GM12878 (cell line): ENCODE data around the gene FOXP3. TPM values are rescaled to one million over a fixed set of nuclear protein-coding genes. Genes with fewer than 3 reads are reported as not detected.

Experiments
- ATAC-seq: fragments of 200-7000 bp; cut with Tn5 transposase; 3 replicates; pipeline ENCODE4 v1.9.1; 2020; ENCODE audit warnings: mild to moderate bottlenecking, moderate library complexity
- BruUV-seq: library from RNA; stranded (reverse); fragments of 400-500 nt; replicated peaks from 2 replicates; lab custom pipeline; 2021; lab: Mats Ljungman, UMichigan
- CTCF ChIA-PET: fragments of 300-600 bp; sonication (Branson Sonifier 250); formaldehyde crosslinking; extraction: SDS; loops from one replicate; lab custom pipeline; 2021; ENCODE audit warnings: inconsistent platforms; lab: Yijun Ruan, JAX
- POLR2A ChIA-PET: fragments of 350-600 bp; formaldehyde crosslinking; extraction: SDS; loops from one replicate; lab custom pipeline; 2021; ENCODE audit warnings: inconsistent platforms; lab: Charles Lee
- RAD21 ChIA-PET: fragments of 300-600 bp; sonication (Branson Sonifier 250); formaldehyde crosslinking; loops from one replicate; lab custom pipeline; 2023; ENCODE audit warnings: antibody characterized with exemption; ENCODE audit not compliant: unreplicated experiment; lab: Charles Lee
- SMC1A ChIA-PET: fragments of 300-600 bp; sonication (Branson Sonifier 250); formaldehyde crosslinking; loops from one replicate; lab custom pipeline; 2023; ENCODE audit not compliant: unreplicated experiment, uncharacterized antibody; lab: Charles Lee
- DNase-seq: peaks from one replicate; pipeline ENCODE4 v3.0.0-alpha.2; 2011; ENCODE audit warnings: low read depth, low spot score
- FAIRE-seq: peaks from 3 replicates; lab custom pipeline; 2011; peaks lifted over from hg19 to GRCh38; lab: Jason Lieb, UNC
- H2AFZ ChIP-seq: 2 replicates; pipeline ENCODE4 v1.6.0; 2011; ENCODE audit warnings: low read depth, low read length, control low read depth; ENCODE audit not compliant: control insufficient read depth
- H3K27ac ChIP-seq: 2 replicates; pipeline ENCODE4 v1.5.1; 2011; ENCODE audit warnings: control low read depth; ENCODE audit not compliant: control insufficient read depth, insufficient read depth
- H3K27me3 ChIP-seq, 2 experiments: replicated peaks in 1 of 2; 2 replicates each; pipeline versions ENCODE4 v1.6.0 to v1.6.1; 2011; ENCODE audit warnings: low read length in 1 of 2; ENCODE audit not compliant: control insufficient read depth in 2 of 2, insufficient read depth in 2 of 2
- H3K36me3 ChIP-seq, 2 experiments: 2 replicates each; pipeline ENCODE4 v1.5.1; 2011; ENCODE audit warnings: low read length in 1 of 2; ENCODE audit not compliant: control insufficient read depth in 2 of 2, insufficient read depth in 2 of 2
- H3K4me1 ChIP-seq: 2 replicates; pipeline ENCODE4 v1.6.1; 2011; ENCODE audit warnings: mild to moderate bottlenecking, low read length, moderate library complexity, mixed read lengths; ENCODE audit not compliant: control insufficient read depth, insufficient read depth
- H3K4me2 ChIP-seq: 2 replicates; pipeline ENCODE4 v1.6.0; 2011; ENCODE audit warnings: control low read depth; ENCODE audit not compliant: control insufficient read depth, insufficient read depth
- H3K4me3 ChIP-seq: fragments of 200-600 bp; sonication (generic); 2 replicates; pipeline ENCODE4 v1.5.1; 2016
- H3K79me2 ChIP-seq: 2 replicates; pipeline ENCODE4 v1.6.0; 2011; ENCODE audit warnings: low read length; ENCODE audit not compliant: control insufficient read depth, insufficient read depth
- H3K9ac ChIP-seq: 2 replicates; pipeline ENCODE4 v1.8.0; 2011; ENCODE audit warnings: low read length, control low read depth, mixed read lengths; ENCODE audit not compliant: control insufficient read depth, insufficient read depth
- H3K9me3 ChIP-seq: replicated peaks from 3 replicates; pipeline ENCODE4 v1.5.1; 2011; ENCODE audit warnings: mild to moderate bottlenecking, low read length; ENCODE audit not compliant: control insufficient read depth, insufficient read depth
- H4K20me1 ChIP-seq: 2 replicates; pipeline ENCODE4 v1.6.0; 2011; ENCODE audit not compliant: control insufficient read depth, insufficient read depth
- CBX3 ChIP-seq: fragments of 200-600 bp; sonication (generic); IDR thresholded peaks from 2 replicates; pipeline ENCODE4 v1.6.1; 2016; ENCODE audit warnings: low read depth, borderline replicate concordance
- FOXK2 ChIP-seq: fragments of 450-650 bp; IDR thresholded peaks from 2 replicates; pipeline ENCODE4 v1.6.1; 2017; ENCODE audit warnings: mild to moderate bottlenecking, moderate library complexity
- GATAD2B ChIP-seq: fragments of 450-650 bp; conservative IDR thresholded peaks from 2 replicates; pipeline ENCODE4 v1.6.1; 2017; ENCODE audit warnings: low read depth, mild to moderate bottlenecking, moderate library complexity
- HCFC1 ChIP-seq: fragments of 150-350 bp; IDR thresholded peaks from 2 replicates; pipeline ENCODE4 v1.6.1; 2014; ENCODE audit warnings: low read length
- LARP7 ChIP-seq: fragments of 450-650 bp; IDR thresholded peaks from 2 replicates; pipeline ENCODE4 v1.6.1; 2017; ENCODE audit warnings: mild to moderate bottlenecking
- MEF2B ChIP-seq: fragments of 450-650 bp; IDR thresholded peaks from 2 replicates; pipeline ENCODE4 v1.6.1; 2018; ENCODE audit warnings: mild to moderate bottlenecking, moderate library complexity; ENCODE audit not compliant: partially characterized antibody, poor library complexity, severe bottlenecking
- RBBP5 ChIP-seq: fragments of 200-600 bp; sonication (generic); conservative IDR thresholded peaks from 2 replicates; pipeline ENCODE4 v1.6.1; 2016
- SRF ChIP-seq, 2 experiments: IDR thresholded peaks; 2 replicates each; pipeline ENCODE4 v1.6.1; 2011; ENCODE audit warnings: low read depth in 2 of 2, low read length in 2 of 2, mild to moderate bottlenecking in 1 of 2, moderate library complexity in 1 of 2
- USF1 ChIP-seq: IDR thresholded peaks from 2 replicates; pipeline ENCODE4 v1.6.1; 2011; ENCODE audit warnings: borderline replicate concordance, low read depth, mild to moderate bottlenecking, moderate library complexity, mixed read lengths, low read length; ENCODE audit not compliant: insufficient read depth; ENCODE audit errors: extremely low read length
- YBX1 ChIP-seq: fragments of 450-650 bp; IDR thresholded peaks from 2 replicates; pipeline ENCODE4 v1.6.1; 2016; ENCODE audit warnings: antibody characterized with exemption
- ZNF384 ChIP-seq: IDR thresholded peaks from 2 replicates; pipeline ENCODE4 v1.6.1; 2012; ENCODE audit warnings: low read depth, mild to moderate bottlenecking, low read length, improper control_type of control experiment, borderline replicate concordance
- WGBS: methylation state at CpG from one replicate; pipeline ENCODE4 v1.1.6; 2016; ENCODE audit warnings: low lambda C conversion rate; ENCODE audit not compliant: insufficient replicate concordance, insufficient coverage; ENCODE audit errors: missing lambda C conversion rate; 5-methylcytosine and 5-hydroxymethylcytosine counted together
- in situ Hi-C: fragments of 300-500 bp; cut with MboI; formaldehyde crosslinking; loops from 9 replicates; pipeline ENCODE4 v1.14.3; 2018; ENCODE audit warnings: mixed read lengths
- intact Hi-C: fragments of 100-400 bp; cut with micrococcal nuclease; formaldehyde crosslinking; loops from one replicate; pipeline ENCODE4 v1.14.2; 2022; ENCODE audit not compliant: unreplicated experiment
- polyA plus RNA-seq, 11 experiments: library from polyadenylated mRNA; depleted of rRNA in 4 of 11; unstranded in 6 of 11; stranded (reverse) in 5 of 11; fragments of >200 nt; fragmentation: Nextera tagmentation in 4 of 11; fragmentation: Illumina TruSeq in 1 of 11; extraction: Ambion mirVana in 4 of 11; extraction: Trizol in 1 of 11; gene quantifications; 1 replicate in 1 of 11; 2 replicates in 10 of 11; pipeline versions ENCODE4 v1.2.1 to v1.2.3, GENCODE V29; 2011 to 2016; ENCODE audit warnings: inconsistent platforms in 2 of 11, missing spikeins in 2 of 11, low read depth in 1 of 11
- total RNA-seq, 4 experiments: library from RNA; depleted of rRNA in 3 of 4; stranded (reverse); fragments of >200 nt in 3 of 4; fragmentation: Illumina TruSeq in 1 of 4; extraction: Trizol in 1 of 4; gene quantifications; 2 replicates each; pipeline versions ENCODE4 v1.2.1 to v1.2.3, GENCODE V29; 2013 to 2021
- TF ChIP-seq, protein P1 (sequence below): IDR thresholded peaks from 2 replicates; pipeline ENCODE4 v1.6.1; 2012; ENCODE audit warnings: low read length, inconsistent platforms
- TF ChIP-seq, protein P2 (sequence below): fragments of 450-650 bp; formaldehyde crosslinking; IDR thresholded peaks from 2 replicates; pipeline ENCODE4 v1.4.0; 2020; ENCODE audit warnings: mild to moderate bottlenecking, moderate library complexity

The FOXP3 gene
- total and polyA plus RNA-seq, 10 of the 15 experiments (the other 5 are each of a cell fraction or from before 2014, with no cell fraction given), result 0.02 to 0.21 (median 0.08) TPM; not detected in 3

- H3K4me1 ChIP-seq, result no peaks in the 10 kb centered on the region
- ChIA-PET CTCF (no interaction called here), POLR2A (interaction anchor here (0.6 kb wide), 1 partner anchor 12 kb away, joined by 6 read pairs; no protein-coding TSS in a partner anchor), RAD21 (no interaction called here), SMC1A (no interaction called here)
- BruUV-seq, result no TSS peak
- DNase-seq (no peak), FAIRE-seq (no peak), ATAC-seq (no peak)
- TF ChIP-seq CBX3 (no peak), USF1 (no peak), GATAD2B (no peak), HCFC1 (no peak), SRF (IDR thresholded peaks at IDR 0.05; ENCODE audit: low read depth in 2 of 2, low read length in 2 of 2) (no peak), YBX1 (no peak), ZNF384 (no peak), LARP7 (no peak), FOXK2 (no peak), MEF2B (no peak), RBBP5 (no peak)
- TF ChIP-seq, protein P1, sequence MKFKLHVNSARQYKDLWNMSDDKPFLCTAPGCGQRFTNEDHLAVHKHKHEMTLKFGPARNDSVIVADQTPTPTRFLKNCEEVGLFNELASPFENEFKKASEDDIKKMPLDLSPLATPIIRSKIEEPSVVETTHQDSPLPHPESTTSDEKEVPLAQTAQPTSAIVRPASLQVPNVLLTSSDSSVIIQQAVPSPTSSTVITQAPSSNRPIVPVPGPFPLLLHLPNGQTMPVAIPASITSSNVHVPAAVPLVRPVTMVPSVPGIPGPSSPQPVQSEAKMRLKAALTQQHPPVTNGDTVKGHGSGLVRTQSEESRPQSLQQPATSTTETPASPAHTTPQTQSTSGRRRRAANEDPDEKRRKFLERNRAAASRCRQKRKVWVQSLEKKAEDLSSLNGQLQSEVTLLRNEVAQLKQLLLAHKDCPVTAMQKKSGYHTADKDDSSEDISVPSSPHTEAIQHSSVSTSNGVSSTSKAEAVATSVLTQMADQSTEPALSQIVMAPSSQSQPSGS, result no peak
- TF ChIP-seq, protein P2, sequence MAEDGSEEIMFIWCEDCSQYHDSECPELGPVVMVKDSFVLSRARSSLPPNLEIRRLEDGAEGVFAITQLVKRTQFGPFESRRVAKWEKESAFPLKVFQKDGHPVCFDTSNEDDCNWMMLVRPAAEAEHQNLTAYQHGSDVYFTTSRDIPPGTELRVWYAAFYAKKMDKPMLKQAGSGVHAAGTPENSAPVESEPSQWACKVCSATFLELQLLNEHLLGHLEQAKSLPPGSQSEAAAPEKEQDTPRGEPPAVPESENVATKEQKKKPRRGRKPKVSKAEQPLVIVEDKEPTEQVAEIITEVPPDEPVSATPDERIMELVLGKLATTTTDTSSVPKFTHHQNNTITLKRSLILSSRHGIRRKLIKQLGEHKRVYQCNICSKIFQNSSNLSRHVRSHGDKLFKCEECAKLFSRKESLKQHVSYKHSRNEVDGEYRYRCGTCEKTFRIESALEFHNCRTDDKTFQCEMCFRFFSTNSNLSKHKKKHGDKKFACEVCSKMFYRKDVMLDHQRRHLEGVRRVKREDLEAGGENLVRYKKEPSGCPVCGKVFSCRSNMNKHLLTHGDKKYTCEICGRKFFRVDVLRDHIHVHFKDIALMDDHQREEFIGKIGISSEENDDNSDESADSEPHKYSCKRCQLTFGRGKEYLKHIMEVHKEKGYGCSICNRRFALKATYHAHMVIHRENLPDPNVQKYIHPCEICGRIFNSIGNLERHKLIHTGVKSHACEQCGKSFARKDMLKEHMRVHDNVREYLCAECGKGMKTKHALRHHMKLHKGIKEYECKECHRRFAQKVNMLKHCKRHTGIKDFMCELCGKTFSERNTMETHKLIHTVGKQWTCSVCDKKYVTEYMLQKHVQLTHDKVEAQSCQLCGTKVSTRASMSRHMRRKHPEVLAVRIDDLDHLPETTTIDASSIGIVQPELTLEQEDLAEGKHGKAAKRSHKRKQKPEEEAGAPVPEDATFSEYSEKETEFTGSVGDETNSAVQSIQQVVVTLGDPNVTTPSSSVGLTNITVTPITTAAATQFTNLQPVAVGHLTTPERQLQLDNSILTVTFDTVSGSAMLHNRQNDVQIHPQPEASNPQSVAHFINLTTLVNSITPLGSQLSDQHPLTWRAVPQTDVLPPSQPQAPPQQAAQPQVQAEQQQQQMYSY (CRISPR knock-in tag), result no peak
- H2AFZ ChIP-seq, result no peak overlapping the region
- intact Hi-C loops (no loop called here), in situ Hi-C loops (no loop called here)
- H3K9ac ChIP-seq, result no peak overlapping the region
- H3K9me3 ChIP-seq, result no peaks in the 10 kb centered on the region
- H3K79me2 ChIP-seq, result no peaks in the 10 kb centered on the region
- no peaks in the 10 kb centered on the region for H3K36me3 ChIP-seq
- H3K27me3 ChIP-seq, result no peaks in the 10 kb centered on the region
- H3K4me3 ChIP-seq, result no peak overlapping the region
- no peaks in the 10 kb centered on the region for H4K20me1 ChIP-seq
- no peak overlapping the region for H3K27ac ChIP-seq
- H3K4me2 ChIP-seq, result no peak overlapping the region
- 0% methylated on average over 3 of the region's 4 CpGs for WGBS
Observed at GRCh38 chrX:49204709-49205108, 59.8 kb downstream of the FOXP3 start.
